ENCODE results near the gene SETD4.

DNA sequence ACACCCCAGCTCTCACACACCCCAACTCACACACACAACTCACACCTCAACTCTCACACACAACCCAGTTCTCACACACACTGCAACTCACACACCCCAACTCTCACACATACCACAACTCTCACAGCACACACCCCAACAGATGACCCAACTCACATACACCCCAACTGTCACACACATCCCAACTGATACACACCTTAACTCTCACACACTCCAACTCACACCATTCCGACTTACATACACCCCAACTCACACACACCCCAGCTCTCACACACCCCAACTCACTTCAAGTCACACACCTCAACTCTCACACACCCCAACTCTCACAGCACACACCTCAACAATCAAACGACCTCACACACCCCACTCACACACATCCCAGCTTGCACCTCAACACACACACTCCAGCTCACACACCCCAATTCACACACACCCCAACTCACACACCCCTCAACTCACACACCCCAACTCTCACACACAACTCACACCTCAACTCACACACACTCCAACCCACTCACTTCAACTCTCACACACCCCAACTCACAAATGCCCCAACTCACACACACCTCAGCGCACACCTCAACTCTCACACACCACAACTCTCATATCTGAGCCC lies 66.3 kb downstream of the SETD4 start:
- TF ChIP-seq, protein P1, sequence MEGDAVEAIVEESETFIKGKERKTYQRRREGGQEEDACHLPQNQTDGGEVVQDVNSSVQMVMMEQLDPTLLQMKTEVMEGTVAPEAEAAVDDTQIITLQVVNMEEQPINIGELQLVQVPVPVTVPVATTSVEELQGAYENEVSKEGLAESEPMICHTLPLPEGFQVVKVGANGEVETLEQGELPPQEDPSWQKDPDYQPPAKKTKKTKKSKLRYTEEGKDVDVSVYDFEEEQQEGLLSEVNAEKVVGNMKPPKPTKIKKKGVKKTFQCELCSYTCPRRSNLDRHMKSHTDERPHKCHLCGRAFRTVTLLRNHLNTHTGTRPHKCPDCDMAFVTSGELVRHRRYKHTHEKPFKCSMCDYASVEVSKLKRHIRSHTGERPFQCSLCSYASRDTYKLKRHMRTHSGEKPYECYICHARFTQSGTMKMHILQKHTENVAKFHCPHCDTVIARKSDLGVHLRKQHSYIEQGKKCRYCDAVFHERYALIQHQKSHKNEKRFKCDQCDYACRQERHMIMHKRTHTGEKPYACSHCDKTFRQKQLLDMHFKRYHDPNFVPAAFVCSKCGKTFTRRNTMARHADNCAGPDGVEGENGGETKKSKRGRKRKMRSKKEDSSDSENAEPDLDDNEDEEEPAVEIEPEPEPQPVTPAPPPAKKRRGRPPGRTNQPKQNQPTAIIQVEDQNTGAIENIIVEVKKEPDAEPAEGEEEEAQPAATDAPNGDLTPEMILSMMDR (IDR thresholded peaks at IDR 0.05), result no peak
- TF ChIP-seq EZH2 (IDR thresholded peaks at IDR 0.05), result no peak

All from neural progenitor cell (in vitro differentiated cells).